ENCODE data around the gene PIGC.

DNA sequence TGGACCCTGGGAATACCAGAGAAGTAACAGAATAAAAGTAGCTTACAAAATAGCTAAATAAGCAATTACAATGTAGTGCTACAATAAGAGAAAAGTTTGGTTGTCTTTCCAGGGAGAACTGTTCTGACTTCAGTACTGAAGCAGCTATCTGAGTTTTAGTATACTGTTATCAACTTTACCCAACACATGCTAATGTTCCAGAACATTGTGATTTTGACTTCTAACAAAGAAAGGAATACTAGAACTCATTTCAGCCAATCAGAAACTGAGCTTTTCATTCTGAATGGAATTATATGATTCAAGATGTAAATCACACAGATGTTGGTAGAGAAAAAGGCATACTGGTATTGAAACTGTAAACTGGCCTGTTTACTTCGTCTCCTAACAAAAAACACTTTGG, 23.5 kb downstream of the PIGC start, which contains the start of gene C1orf105:
- TF ChIP-seq POLR2A (IDR thresholded peaks at IDR 0.05) (no peak), CTCF (IDR thresholded peaks at IDR 0.05) (no peak)

All from tibial nerve (tissue), 3 donors.